HUES48 (cell line): ENCODE results near the gene ULBP1.
"Not testable (repeated sequence)": the region's sequence is repeated elsewhere in the genome, so short reads cannot be mapped to it uniquely, and the experiment has no call there.

Experiments used
- H3K27ac ChIP-seq: one replicate; pipeline ENCODE4 v1.7.0; 2013; ENCODE audit warnings: low read depth, low read length, inconsistent platforms
- H3K27me3 ChIP-seq: 2 replicates; pipeline ENCODE4 v1.6.1; 2013; ENCODE audit warnings: mild to moderate bottlenecking, low read length; ENCODE audit not compliant: control insufficient read depth, insufficient read depth
- H3K36me3 ChIP-seq: 2 replicates; pipeline ENCODE4 v1.6.1; 2013; ENCODE audit warnings: low read length; ENCODE audit not compliant: control insufficient read depth, insufficient read depth
- H3K4me1 ChIP-seq: 2 replicates; pipeline ENCODE4 v1.6.1; 2013; ENCODE audit warnings: mild to moderate bottlenecking, low read length; ENCODE audit not compliant: control insufficient read depth, insufficient read depth
- H3K4me3 ChIP-seq: 2 replicates; pipeline ENCODE4 v1.5.1; 2013; ENCODE audit warnings: mild to moderate bottlenecking, low read depth, low read length
- H3K9ac ChIP-seq: 2 replicates; pipeline ENCODE4 v1.6.1; 2013; ENCODE audit warnings: mild to moderate bottlenecking, low read depth, low read length, moderate library complexity
- H3K9me3 ChIP-seq: 2 replicates; pipeline ENCODE4 v1.6.1; 2013; ENCODE audit warnings: low read length; ENCODE audit not compliant: control insufficient read depth, insufficient read depth

ULBP1 gene

GRCh38 chr6:149954328-149954983 lies 9.3 kb upstream of the ULBP1 start:
- not testable (repeated sequence) for H3K36me3 ChIP-seq, H3K9me3 ChIP-seq, H3K4me3 ChIP-seq, H3K9ac ChIP-seq, H3K27ac ChIP-seq, H3K4me1 ChIP-seq
- peaks cover 98% of the 10 kb centered on the region for H3K27me3 ChIP-seq

GRCh38 chr6:149954984-149955653 lies 8.6 kb upstream of the ULBP1 start:
- H3K9ac ChIP-seq, H3K27ac ChIP-seq, H3K36me3 ChIP-seq, H3K9me3 ChIP-seq, H3K4me3 ChIP-seq, H3K4me1 ChIP-seq: not testable (repeated sequence)
- H3K27me3 ChIP-seq, result peaks cover 97% of the 10 kb centered on the region

DNA sequence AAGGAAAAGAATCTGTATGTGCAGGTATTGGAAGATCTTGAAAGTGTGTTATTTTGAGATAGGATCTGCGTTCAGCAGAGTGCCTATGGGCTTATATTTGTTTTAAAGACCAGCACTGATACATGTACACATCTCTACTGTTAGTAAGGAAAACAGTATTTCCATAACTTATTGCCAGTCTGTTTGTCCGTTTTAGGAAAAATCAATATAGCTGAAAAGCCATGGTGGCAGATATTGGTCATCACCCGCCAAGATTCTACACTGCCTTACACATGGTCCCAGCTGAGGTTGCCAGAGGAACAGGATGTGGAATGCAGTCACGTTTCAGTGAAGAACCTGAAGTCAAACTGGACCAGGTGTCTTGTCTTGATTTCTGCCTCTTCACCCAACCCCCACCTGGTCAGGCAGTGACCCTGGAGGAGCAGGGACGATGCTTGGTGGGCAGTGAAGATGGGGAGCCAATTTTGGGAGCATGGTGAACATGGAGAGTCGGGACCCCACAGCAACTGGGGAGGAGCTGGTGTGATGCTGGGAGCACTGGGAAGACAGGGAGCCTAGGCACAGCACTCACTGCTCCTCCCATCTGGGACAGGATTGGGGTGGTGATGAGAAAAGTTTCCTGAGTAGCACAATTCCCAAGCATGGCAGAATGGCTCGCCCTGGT lies 8.0 kb upstream of the ULBP1 start:
- not testable (repeated sequence) for H3K36me3 ChIP-seq, H3K9me3 ChIP-seq, H3K9ac ChIP-seq, H3K4me3 ChIP-seq, H3K4me1 ChIP-seq, H3K27ac ChIP-seq
- peaks cover 97% of the 10 kb centered on the region for H3K27me3 ChIP-seq

GRCh38 chr6:149958124-149958523 lies 5.6 kb upstream of the ULBP1 start:
- H3K9me3 ChIP-seq, H3K4me3 ChIP-seq, H3K27ac ChIP-seq, H3K4me1 ChIP-seq, H3K9ac ChIP-seq, H3K36me3 ChIP-seq: not testable (repeated sequence)
- H3K27me3 ChIP-seq, result peaks cover 97% of the 10 kb centered on the region

- H3K27me3 ChIP-seq, result peaks cover 97% of the 10 kb centered on the region
- H3K4me1 ChIP-seq, H3K9ac ChIP-seq, H3K4me3 ChIP-seq, H3K27ac ChIP-seq, H3K9me3 ChIP-seq, H3K36me3 ChIP-seq: not testable (repeated sequence)
Observed at GRCh38 chr6:149959806-149960205, 3.9 kb upstream of the ULBP1 start.

- Histone ChIP-seq H3K4me1 (peaks cover 13% of the 10 kb centered on the region; the same call in 1 of the 2 replicates), H3K36me3 (no peaks in the 10 kb centered on the region), H3K9me3 (no peaks in the 10 kb centered on the region), H3K27me3 (peaks cover 97% of the 10 kb centered on the region), H3K4me3 (no peak overlapping the region), H3K9ac (no peak overlapping the region), H3K27ac (no peak overlapping the region)
Observed at GRCh38 chr6:149960488-149960887, 3.3 kb upstream of the ULBP1 start.

GRCh38 chr6:149961728-149962425 lies 1.9 kb upstream of the ULBP1 start:
- no peak overlapping the region for H3K27ac ChIP-seq
- H3K9ac ChIP-seq, result no peak overlapping the region
- no peaks in the 10 kb centered on the region for H3K36me3 ChIP-seq
- peaks cover 97% of the 10 kb centered on the region for H3K27me3 ChIP-seq
- H3K9me3 ChIP-seq, result no peaks in the 10 kb centered on the region
- H3K4me3 ChIP-seq, result no peak overlapping the region
- peaks cover 13% of the 10 kb centered on the region; the same call in 1 of the 2 replicates for H3K4me1 ChIP-seq

DNA sequence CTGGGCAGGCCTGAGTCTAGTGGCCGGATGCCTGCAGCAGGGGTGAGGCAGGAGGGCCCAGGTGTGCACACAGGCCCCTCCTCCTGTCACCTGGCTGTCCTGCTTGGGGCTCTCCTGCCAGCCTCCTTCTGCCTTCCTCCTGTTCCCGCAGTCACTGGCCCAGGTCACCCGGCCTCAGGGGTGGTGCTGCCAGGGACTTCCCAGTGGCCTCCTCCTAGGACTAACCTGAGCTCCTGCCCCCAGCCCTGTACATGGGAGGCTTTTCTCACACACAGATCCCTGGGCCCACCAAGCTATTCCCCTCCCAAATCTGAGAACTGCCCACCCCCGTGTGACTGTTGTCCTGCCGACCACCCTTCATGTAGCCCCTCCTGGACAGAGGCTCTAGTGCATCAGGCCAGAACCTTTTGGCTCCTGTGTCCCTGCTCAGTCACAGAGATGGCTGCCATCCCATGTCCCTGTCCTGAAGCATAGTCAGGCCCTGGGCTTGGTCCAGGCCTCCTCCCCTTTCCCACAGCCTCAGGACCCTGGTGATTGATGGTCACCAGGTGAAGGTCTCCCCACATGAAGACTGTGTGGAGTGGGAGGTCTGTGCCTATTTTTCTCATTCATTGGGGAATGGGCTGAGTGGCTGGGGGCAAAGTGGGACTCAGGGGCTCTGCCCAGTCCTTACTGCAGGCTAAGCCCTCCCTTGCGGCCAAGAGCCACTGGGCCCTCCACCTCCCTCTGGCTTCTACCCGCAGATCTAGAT lies 1.1 kb upstream of the ULBP1 start:
- peaks cover 97% of the 10 kb centered on the region for H3K27me3 ChIP-seq

DNA sequence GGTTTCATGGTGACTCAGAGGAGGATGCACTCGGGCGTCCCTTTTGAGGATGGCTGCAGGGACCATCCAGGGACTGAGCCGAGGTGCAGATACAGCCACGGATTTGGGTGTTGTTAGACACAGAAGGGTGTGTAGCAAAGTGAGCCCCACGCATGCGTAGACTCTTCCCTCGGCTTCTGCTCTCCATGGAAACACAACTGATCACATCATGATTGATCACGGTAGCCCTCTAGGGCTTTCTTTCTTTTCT lies 606 bp upstream of the ULBP1 start:
- peaks cover 97% of the 10 kb centered on the region for H3K27me3 ChIP-seq
- peaks cover 13% of the 10 kb centered on the region; the same call in 1 of the 2 replicates for H3K4me1 ChIP-seq
- peak overlapping the region; percentile 76; the same call in 1 of the 2 replicates for H3K9ac ChIP-seq
- H3K27ac ChIP-seq, result no peak overlapping the region
- no peaks in the 10 kb centered on the region for H3K9me3 ChIP-seq
- H3K36me3 ChIP-seq, result no peaks in the 10 kb centered on the region
- peak overlapping the region; percentile 78 for H3K4me3 ChIP-seq

More for the DNA sequence above, 1.1 kb upstream of the ULBP1 start:
- no peak overlapping the region for H3K27ac ChIP-seq
- H3K9ac ChIP-seq, result 0 out of 2 replicates have a peak overlapping the region, but pooled peaks have one; percentile 76
- H3K4me1 ChIP-seq, result peaks cover 13% of the 10 kb centered on the region; the same call in 1 of the 2 replicates
- no peaks in the 10 kb centered on the region for H3K9me3 ChIP-seq
- peak overlapping the region; percentile 78 for H3K4me3 ChIP-seq
- no peaks in the 10 kb centered on the region for H3K36me3 ChIP-seq

DNA sequence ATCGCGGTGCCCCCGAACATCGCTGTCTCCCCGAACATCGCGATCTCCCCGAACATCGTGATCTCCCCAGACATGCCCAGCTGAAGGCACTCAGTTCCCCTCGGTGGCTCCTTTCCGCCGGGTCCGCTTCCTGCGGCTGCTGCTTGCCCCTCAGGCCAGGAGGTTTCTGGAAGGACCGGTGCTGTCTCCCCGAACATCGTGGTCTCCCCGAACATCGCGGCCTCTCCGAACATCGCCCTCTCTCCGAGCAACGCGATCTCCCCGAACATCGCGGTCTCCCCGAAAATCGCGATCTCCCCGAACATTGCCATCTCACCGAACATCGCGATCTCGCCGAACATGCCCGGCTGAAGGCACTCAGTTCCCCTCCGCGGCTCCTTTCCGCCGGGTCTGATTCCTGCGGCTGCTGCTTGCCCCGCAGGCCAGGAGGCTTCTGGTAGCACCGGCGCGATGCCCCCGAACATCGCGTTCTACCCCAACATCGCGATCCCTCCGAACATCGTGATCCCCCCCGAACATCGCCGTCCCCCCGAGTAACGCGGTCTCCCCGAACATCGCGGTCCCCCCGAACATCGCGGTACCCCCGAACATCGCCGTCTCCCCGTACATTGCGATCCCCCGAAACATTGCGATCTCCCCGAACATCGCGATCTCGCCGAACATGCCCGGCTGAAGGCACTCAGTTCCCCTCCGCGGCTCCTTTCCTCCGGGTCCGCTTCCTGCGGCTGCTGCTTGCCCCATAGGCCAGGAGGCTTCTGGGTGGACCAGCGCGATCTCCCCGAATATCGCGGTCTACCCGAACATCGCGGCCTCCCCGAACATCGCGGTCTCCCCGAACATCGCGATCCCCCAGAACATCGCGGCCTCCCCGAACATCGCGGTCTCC lies 808 bp downstream of the ULBP1 start:
- Histone ChIP-seq H3K4me1 (peaks cover 13% of the 10 kb centered on the region; the same call in 1 of the 2 replicates), H3K9me3 (no peaks in the 10 kb centered on the region), H3K9ac (no peak overlapping the region), H3K27me3 (peaks cover 100% of the 10 kb centered on the region), H3K27ac (no peak overlapping the region), H3K36me3 (no peaks in the 10 kb centered on the region), H3K4me3 (peak overlapping the region; percentile 78)
